Measurements from ENCODE around the gene ASXL2.

Gene ASXL2

DNA sequence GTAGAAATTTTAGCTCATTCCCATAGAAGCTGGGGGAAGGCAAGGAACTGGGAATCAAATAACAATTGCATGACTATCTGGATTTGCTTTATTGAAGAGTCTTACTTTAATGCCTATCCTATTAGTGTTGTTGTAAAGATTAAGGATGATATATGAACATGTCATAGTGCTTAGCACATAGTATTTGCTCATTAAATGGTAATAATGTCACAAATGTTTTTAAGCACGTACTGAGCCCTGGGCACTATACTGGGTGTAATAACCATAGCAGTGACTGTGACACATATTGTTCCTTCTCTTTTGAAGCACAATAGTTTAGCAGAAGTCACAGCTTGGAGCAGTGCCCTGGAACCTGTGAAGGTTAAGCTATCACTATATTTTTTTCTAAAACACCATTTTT is 157.7 kb downstream of the ASXL2 start:
- Histone ChIP-seq H3K4me3 (ENCODE audit: low read length) (no peak overlapping the region), H3K27me3 (replicated peaks; ENCODE audit: insufficient read depth, low read length) (no peaks in the 10 kb centered on the region)

DNA sequence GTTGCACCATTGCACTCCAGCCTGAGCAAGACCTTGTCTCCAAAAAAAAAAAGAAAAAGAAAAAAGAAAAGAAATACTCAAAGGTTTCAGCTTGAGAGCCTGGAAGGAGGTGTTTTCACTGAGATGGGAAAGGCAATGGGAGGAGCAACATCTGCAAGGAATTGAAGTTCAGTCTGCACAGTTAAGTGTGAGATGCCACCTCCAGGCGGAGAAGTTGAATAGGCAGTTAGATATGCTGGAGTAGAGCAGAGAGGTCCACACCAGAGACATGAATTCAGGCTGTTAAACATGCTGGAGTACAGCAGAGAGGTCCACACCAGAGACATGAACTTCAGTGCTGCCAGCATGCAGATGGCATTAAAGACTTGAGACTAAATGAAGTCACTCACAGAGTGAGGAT is 163.5 kb downstream of the ASXL2 start:
- DNase-seq: no peak

More for the DNA sequence above, 157.7 kb downstream of the ASXL2 start:
- no peak for DNase-seq
- Histone ChIP-seq H3K27ac (ENCODE audit: low read length) (no peak overlapping the region), H3K4me1 (ENCODE audit: low read length) (no peaks in the 10 kb centered on the region), H3K36me3 (replicated peaks; ENCODE audit: insufficient read depth, low read length) (no peaks in the 10 kb centered on the region), H3K4me2 (ENCODE audit: low read depth, low read length) (no peak overlapping the region), H3K9ac (ENCODE audit: low read length) (no peak overlapping the region), H2AFZ (ENCODE audit: low read length) (no peak overlapping the region), H3K9me2 (replicated peaks; ENCODE audit: insufficient read depth, low read length) (no peaks in the 10 kb centered on the region), H4K20me1 (ENCODE audit: insufficient read depth, low read length) (no peaks in the 10 kb centered on the region), H3K9me3 (replicated peaks; ENCODE audit: insufficient read depth, low read length) (no peaks in the 10 kb centered on the region), H3F3A (ENCODE audit: insufficient read depth, low read length) (no peaks in the 10 kb centered on the region), H3K79me2 (ENCODE audit: low read length) (no peaks in the 10 kb centered on the region)
- TF ChIP-seq EZH2phosphoT487 (IDR thresholded peaks at IDR 0.05; ENCODE audit: low read length) (no peak), EZH2 (optimal IDR thresholded peaks at IDR 0.05; ENCODE audit: low read depth, low read length) (no peak)
- TF ChIP-seq, protein P1, sequence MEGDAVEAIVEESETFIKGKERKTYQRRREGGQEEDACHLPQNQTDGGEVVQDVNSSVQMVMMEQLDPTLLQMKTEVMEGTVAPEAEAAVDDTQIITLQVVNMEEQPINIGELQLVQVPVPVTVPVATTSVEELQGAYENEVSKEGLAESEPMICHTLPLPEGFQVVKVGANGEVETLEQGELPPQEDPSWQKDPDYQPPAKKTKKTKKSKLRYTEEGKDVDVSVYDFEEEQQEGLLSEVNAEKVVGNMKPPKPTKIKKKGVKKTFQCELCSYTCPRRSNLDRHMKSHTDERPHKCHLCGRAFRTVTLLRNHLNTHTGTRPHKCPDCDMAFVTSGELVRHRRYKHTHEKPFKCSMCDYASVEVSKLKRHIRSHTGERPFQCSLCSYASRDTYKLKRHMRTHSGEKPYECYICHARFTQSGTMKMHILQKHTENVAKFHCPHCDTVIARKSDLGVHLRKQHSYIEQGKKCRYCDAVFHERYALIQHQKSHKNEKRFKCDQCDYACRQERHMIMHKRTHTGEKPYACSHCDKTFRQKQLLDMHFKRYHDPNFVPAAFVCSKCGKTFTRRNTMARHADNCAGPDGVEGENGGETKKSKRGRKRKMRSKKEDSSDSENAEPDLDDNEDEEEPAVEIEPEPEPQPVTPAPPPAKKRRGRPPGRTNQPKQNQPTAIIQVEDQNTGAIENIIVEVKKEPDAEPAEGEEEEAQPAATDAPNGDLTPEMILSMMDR (IDR thresholded peaks at IDR 0.05; ENCODE audit: low read length): no peak

GRCh38 chr2:25712455-25712854 is 165.8 kb downstream of the ASXL2 start:
- Histone ChIP-seq H3K27me3 (replicated peaks; ENCODE audit: insufficient read depth, low read length) (no peaks in the 10 kb centered on the region), H4K20me1 (ENCODE audit: insufficient read depth, low read length) (no peaks in the 10 kb centered on the region), H2AFZ (ENCODE audit: low read length) (no peak overlapping the region), H3K27ac (ENCODE audit: low read length) (no peak overlapping the region), H3K9ac (ENCODE audit: low read length) (no peak overlapping the region), H3K4me3 (ENCODE audit: low read length) (no peak overlapping the region), H3K4me2 (ENCODE audit: low read depth, low read length) (no peak overlapping the region), H3K4me1 (ENCODE audit: low read length) (no peaks in the 10 kb centered on the region), H3K9me2 (replicated peaks; ENCODE audit: insufficient read depth, low read length) (no peaks in the 10 kb centered on the region), H3K79me2 (ENCODE audit: low read length) (no peaks in the 10 kb centered on the region), H3K36me3 (replicated peaks; ENCODE audit: insufficient read depth, low read length) (no peaks in the 10 kb centered on the region), H3K9me3 (replicated peaks; ENCODE audit: insufficient read depth, low read length) (no peaks in the 10 kb centered on the region), H3F3A (ENCODE audit: insufficient read depth, low read length) (no peaks in the 10 kb centered on the region)
- TF ChIP-seq, protein P1 (IDR thresholded peaks at IDR 0.05; ENCODE audit: low read length): no peak
- TF ChIP-seq EZH2phosphoT487 (IDR thresholded peaks at IDR 0.05; ENCODE audit: low read length): no peak
- no peak for TF ChIP-seq EZH2 (optimal IDR thresholded peaks at IDR 0.05; ENCODE audit: low read depth, low read length)
- no peak for DNase-seq

More for the DNA sequence above, 163.5 kb downstream of the ASXL2 start:
- Histone ChIP-seq H3K9me3 (replicated peaks; ENCODE audit: insufficient read depth, low read length) (no peaks in the 10 kb centered on the region), H3K4me2 (ENCODE audit: low read depth, low read length) (no peak overlapping the region), H2AFZ (ENCODE audit: low read length) (no peak overlapping the region), H3K27me3 (replicated peaks; ENCODE audit: insufficient read depth, low read length) (no peaks in the 10 kb centered on the region), H3K9ac (ENCODE audit: low read length) (no peak overlapping the region), H3F3A (ENCODE audit: insufficient read depth, low read length) (no peaks in the 10 kb centered on the region), H3K36me3 (replicated peaks; ENCODE audit: insufficient read depth, low read length) (no peaks in the 10 kb centered on the region), H3K79me2 (ENCODE audit: low read length) (no peaks in the 10 kb centered on the region), H3K27ac (ENCODE audit: low read length) (no peak overlapping the region), H3K4me3 (ENCODE audit: low read length) (no peak overlapping the region), H3K9me2 (replicated peaks; ENCODE audit: insufficient read depth, low read length) (no peaks in the 10 kb centered on the region), H3K4me1 (ENCODE audit: low read length) (no peaks in the 10 kb centered on the region), H4K20me1 (ENCODE audit: insufficient read depth, low read length) (no peaks in the 10 kb centered on the region)
- TF ChIP-seq, protein P1 (IDR thresholded peaks at IDR 0.05; ENCODE audit: low read length): no peak
- TF ChIP-seq EZH2phosphoT487 (IDR thresholded peaks at IDR 0.05; ENCODE audit: low read length) (no peak), EZH2 (optimal IDR thresholded peaks at IDR 0.05; ENCODE audit: low read depth, low read length) (no peak)
